GM21515 (cell line): ENCODE data around the gene CCDC149.

ENCODE experiments used
- ATAC-seq: cut with Tn5 transposase; IDR thresholded peaks from one replicate; pipeline ENCODE4 v1.9.1; 2021; ENCODE audit not compliant: unreplicated experiment

The CCDC149 gene

GRCh38 chr4:24845132-24845531 lies 67.7 kb downstream of the CCDC149 start:
- no peak for ATAC-seq

- ATAC-seq = no peak
Measured at GRCh38 chr4:24843096-24843495, 69.7 kb downstream of the CCDC149 start.

- ATAC-seq = no peak
Measured at GRCh38 chr4:24842356-24842755, 70.5 kb downstream of the CCDC149 start.

GRCh38 chr4:24840826-24841543 lies 71.9 kb downstream of the CCDC149 start:
- ATAC-seq = no peak

- ATAC-seq = no peak
Measured at GRCh38 chr4:24840362-24840761, 72.5 kb downstream of the CCDC149 start.

GRCh38 chr4:24837781-24838180 lies 75.1 kb downstream of the CCDC149 start:
- ATAC-seq = no peak

GRCh38 chr4:24837336-24837735 lies 75.5 kb downstream of the CCDC149 start:
- ATAC-seq = no peak

DNA sequence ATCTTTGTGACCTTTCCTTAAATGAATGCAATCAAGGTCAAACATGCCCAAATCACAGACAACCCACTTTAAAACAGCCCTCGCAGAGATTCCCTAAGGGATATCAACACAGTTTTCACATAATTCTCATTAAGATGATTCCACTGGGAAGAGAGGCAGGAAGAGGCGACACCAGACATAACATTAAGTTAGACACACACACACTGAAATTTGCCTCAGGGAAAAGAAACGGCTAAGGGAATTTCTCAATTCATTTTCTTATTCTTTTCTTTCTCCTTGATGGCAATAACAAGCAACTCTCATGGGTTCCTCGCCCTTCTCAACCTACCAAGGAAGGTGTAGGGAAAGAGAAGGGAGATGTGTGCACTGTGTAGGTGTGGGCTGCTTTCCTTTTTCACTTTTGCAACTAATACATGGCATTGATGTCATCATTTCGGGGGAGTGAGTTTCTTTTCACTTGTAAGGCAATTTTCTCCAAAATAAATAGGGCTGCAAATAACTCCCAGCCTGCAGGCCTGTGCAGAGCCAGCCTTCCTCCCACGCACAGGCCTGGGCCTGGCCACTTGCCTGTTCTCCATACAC lies 76.1 kb downstream of the CCDC149 start:
- ATAC-seq = no peak

DNA sequence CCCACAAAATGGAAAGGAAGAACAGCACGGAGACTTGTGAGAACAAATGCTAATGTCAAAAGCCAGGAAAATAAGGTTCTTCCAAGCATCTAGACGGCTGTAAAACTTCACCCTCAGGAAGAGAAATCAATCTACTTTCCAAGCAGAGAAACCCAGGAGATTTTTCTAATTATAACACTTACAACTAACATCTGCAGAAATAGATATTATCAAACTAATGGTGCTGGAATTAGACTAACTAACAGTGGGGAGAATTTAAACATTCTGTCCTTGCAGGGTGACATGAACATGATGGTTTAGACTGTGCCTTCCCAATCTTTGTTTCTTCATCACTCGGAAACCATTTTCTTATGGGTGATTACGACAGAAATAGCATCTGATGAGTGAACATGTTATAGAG lies 77.1 kb downstream of the CCDC149 start:
- no peak for ATAC-seq

GRCh38 chr4:24831637-24832036 lies 81.2 kb downstream of the CCDC149 start:
- ATAC-seq = no peak

- no peak for ATAC-seq
Measured at GRCh38 chr4:24824720-24825119, 88.1 kb downstream of the CCDC149 start.

- no peak for ATAC-seq
Measured at GRCh38 chr4:24820541-24820940, 92.3 kb downstream of the CCDC149 start.

DNA sequence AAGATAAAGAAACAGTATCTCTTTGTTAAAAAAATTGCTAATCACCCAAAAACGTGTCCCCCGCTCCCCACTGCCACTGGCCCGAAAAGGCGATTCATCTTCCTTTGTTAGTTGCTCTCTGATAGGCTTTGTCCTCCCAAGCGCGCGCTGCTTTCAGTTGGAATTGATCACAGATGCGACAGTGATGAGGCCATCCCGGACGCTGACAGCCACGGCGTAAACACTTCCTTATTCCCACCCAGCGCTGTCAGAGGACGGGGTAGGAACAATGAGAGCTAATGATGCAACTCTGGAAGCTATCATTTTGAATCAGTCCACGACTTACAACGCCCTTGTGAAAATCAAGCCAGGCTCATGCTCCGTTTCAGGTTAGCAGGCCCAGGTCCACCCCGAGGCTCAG lies 96.0 kb downstream of the CCDC149 start:
- no peak for ATAC-seq

- no peak for ATAC-seq
Measured at GRCh38 chr4:24813732-24814131, 99.1 kb downstream of the CCDC149 start.

- no peak for ATAC-seq
Measured at GRCh38 chr4:24810871-24811631, 101.8 kb downstream of the CCDC149 start.

- ATAC-seq = no peak
Measured at GRCh38 chr4:24809815-24810405, 102.9 kb downstream of the CCDC149 start.

DNA sequence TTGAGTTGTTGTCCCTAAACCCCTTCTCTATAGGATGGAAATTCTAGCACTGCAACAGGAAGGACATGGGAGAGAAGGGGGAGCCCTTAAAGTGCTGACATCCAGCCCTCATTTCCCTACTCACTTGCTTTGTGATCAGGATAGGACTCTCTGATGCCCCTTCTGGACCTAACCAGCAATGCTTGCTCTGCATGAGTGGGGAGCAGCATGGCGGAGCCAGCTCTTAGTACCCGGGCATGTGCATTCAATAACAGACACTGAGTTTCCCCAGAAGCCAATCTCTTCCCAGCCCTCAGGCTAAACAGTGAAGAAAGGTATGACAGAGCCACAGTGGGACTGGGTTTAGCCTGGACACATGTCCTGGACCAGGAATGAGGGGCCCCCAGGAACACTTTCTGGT lies 103.5 kb downstream of the CCDC149 start:
- ATAC-seq = no peak

- ATAC-seq = no peak
Measured at GRCh38 chr4:24808955-24809354, 103.9 kb downstream of the CCDC149 start.

GRCh38 chr4:24808261-24808660 lies 104.6 kb downstream of the CCDC149 start:
- ATAC-seq = no peak

- no peak for ATAC-seq
Measured at GRCh38 chr4:24807611-24808010, 105.2 kb downstream of the CCDC149 start.

DNA sequence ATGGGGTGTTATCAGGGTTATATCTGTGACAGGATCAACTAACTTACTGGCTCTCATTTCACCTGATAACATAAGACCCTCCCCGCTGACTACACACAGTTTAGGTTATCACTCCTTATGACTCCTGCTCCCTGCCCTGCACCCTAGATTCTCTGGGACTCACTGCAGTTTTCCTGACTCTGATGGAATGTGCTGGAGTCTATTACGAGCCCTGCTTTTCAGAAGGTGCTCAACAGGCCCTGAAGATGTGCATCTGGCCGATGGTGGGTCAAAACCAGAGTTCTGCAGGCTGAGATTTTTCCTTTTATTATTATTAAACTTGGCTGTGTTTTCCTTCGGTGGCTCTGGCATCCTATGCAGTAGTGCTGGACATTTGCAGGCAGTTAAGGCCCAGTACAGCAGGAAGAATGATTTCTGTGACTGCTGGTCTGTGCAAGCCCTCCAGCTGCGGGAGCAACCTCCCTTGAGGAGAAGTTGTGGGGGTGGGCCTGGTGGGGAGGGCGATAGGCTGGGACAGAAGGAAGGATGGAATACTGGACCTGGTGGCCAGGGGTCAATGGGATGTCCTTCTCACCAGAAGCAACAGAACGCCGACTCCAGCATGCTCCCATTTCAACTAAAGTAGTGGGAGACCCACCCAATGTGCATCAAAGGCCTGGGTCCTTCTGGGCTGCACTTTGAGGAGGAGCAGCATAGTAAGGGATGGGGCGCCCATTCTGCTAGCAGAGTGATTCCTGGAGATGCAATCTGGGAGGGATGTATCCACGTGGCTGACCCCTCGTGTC lies 106.4 kb downstream of the CCDC149 start:
- no peak for ATAC-seq
